HG02610 (cell line): ENCODE results near the gene TWF2.
A peak's percentile ranks its signal among the peaks of the same experiment; 100 is the strongest.

Source experiments
- ATAC-seq: cut with Tn5 transposase; IDR thresholded peaks from one replicate; pipeline ENCODE4 v1.9.1; 2021; ENCODE audit warnings: mild to moderate bottlenecking, moderate library complexity; ENCODE audit not compliant: unreplicated experiment

Gene TWF2

DNA sequence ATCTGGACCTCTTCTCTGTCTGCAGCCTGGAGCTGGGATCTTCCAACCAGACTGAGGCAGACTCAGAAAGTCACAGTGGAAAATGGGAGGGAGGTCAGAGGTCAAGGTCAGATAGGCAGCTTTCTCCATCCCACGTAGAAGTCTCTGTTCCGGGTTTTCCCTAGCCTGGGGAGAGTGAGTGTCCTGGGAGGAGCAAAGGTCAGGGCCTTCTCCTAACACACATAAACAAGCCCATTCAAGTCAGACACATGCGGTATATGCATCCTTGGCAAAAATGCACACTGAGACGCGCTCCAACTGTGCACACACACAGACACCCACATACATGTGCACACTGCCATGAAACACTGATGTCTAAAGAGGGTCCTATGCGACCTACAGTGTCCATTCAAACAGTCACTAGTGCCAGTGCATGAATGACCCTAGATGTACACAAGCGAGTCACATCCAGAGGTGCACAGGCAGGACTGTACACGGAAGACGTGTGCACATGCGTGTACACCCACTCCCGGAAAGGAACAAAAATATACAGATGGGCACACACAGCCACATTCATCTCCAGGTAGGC, 681 bp downstream of the TWF2 start:
- ATAC-seq, result no peak

DNA sequence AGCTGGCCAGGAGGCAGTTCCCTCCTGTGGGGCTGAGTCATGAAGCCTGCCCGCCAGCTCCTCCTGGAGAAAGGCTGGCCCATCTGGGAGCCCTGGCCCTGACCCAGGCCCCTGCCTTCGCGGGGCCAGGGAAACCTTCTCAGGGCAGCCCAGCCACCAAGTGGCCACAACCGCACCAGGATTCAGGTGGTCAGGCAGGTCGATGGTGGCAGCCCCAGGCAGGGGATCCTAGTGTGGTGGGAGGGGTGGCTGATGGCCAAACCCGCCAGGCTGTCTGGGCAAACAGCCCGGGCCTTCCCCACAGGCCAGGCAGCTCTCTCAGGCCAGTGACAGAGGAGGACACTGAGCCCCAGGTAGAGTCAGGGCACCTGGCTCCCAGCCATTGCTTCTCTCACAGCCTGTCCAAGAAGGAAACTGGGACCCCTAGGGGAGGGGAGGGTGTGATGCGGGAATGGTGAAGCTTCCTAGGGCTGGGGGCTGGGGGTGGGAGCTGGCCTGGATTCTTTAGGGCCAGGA, 1.2 kb downstream of the TWF2 start:
- no peak for ATAC-seq

DNA sequence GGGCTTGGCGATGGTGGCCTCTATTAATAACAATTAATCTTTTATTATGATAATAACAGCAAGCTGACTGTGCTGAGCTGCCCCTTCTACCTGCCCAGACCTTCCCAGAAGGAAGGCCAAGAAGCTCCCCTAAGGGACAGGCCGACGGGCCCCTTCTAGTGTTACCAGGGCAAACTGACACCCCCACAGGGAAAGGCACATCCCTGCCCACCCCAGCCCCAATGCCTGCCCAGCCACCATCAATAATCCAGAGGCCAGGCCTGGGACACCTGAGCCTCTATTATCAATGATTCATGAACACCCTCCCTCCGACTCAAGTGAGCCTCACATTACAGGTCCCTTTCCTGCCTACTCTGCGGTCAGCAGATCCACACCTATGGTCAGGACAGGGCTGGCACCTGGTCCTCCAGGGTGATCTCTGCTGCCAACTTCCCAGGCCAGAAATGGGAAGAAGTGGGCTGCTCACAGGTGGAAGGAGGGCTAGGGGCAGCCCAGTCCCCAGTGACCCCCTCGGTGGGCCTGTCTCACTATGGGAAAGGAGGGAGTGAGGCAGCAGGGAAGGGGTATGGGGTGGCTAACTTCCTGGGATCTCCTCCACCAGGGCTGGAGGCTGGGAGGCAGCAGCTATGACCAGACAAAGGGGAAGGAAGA, 1.8 kb downstream of the TWF2 start:
- no peak for ATAC-seq

DNA sequence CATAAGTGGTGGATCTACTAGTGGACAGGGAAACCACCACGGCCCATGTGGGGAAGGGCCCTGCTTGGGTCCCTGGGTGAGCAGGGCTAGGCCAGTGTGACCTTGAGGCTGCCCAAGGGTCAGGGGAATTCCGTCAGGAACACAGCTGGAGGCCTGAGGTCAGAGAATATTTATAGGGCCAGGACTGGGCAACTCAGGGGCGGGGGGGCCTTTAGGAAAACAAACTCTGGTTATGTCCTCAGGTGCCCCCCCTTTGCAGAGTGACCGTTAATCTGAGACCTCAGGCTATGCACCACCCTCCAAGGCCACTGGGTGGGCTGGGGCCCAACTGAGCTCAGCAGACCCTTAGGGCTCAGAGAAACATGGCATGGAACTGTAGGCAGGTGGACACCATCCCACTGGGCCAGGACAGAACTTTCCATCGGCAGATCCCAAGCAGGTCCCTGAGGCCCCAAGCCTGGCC, 2.5 kb downstream of the TWF2 start:
- no peak for ATAC-seq

DNA sequence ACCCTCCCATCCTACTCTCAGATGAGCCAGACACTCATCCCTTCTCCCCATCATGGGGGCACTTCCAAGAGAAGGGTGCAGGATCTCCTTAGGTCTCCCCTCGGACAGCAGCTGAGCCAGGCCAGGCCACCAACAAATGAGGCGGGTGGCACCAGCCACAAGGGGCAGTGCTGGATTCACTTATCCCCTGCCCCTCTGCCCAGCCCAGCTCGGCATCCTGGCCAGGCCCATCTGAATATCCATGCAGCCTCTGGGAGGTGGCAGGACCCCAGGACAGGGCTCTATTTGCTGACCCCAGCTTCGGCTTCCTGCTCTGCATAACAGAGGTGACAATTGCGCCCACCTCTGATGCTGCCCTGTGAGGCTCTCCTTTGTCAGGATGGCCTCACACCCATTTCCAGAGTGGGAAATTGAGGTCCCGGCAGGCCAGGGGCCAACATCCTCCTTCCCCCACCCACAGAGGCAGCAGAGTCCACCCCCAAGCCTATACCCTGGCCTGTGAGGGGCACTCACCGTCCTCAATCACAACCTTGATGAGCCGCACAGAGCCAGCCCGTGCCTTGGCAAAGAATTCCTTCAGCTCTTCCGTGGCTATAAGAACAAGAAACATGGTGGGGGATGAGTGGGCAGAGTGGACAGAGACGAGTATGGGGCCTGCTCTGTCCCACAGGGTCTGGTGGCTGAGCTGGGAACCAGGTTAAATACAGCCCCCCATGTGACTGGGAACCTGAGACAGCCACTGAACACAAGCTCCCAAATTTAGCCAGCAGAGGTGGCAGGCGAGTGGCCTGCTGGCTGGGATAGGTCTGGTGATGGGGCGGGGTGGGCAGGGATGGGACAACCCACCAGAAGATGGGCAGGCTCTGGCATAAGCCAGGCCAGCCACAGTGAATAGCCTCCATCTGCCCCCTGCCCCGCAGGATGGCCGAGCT, 4.2 kb downstream of the TWF2 start:
- ATAC-seq, result no peak

DNA sequence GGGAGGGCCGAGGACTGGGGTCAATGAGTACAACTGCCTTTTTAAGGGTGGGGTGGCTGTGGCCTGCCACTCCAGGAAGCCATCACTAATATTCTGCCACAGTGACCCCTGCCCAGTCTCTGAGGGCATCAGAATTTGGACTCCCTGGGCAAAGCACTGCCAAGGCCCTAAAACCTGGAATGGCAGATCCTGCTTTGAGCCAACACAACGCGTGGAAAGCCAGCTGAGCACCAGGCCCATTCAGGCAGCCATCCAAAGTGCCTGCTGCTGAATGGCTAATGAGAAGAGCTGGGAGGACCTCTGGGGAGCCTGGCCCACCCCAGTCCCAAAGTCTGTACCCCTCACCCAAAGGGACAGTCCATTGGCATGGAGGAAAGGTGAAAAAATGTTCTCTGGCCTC, 5.0 kb downstream of the TWF2 start:
- ATAC-seq, result no peak

DNA sequence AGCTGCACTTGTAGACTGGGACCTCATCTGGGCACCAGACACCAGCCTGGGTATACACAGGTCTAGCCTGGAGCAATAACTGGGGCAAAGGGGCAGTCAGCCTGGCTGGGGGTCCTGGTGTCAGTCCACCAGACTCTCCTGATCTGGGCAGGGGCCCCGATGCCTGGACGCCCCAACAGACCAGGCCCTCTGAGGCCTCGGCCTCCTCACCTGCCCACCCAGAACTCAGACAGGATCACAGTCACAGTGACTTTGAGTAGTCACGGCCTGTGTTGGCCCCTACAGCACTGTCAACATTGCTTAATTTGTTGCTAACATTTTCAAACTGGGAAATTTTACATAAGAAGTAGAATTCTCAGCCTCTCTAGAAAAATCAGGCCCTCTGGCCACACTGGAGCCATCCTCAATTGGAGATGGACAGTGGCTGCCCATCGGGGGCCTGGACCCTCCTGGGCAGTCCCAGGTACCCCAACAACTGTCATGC, 5.8 kb downstream of the TWF2 start:
- no peak for ATAC-seq

DNA sequence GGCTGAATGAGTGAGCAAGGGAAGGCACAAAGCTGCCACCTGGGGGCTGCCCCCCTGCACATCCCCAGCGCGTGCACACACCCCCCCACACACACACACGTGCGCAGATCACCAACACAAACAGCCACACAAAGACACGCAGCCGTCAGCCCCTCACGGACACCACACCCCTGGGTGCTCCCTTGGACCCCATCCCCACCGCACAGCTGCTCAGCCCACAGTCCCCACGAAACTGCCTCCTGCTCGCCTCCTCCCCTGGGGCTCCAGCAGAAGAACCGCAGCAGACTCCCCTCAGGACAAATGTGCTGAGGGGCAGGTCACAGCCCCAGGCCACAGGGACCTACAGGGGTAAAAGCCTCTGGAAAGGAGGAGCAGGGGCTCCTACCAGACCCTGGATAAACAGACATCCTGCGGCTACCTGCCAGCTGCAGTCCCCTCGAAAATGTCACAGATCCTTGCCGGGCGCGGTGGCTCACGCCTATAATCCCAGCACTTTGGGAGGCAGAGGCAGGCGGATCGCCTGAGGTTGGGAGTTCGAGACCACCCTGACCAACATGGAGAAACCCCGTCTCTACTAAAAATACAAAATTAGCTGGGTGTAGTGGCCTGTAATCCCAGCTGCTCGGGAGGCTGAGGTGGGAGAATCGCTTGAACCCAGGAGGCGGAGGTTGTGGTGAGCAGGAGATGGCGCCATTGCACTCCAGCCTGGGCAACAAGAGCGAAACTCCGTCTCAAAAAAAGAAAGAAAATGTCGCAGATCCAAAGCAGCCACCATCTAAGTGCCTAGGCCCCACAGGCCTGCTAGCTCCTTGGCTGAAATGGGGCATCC, 6.5 kb downstream of the TWF2 start:
- ATAC-seq, result no peak

DNA sequence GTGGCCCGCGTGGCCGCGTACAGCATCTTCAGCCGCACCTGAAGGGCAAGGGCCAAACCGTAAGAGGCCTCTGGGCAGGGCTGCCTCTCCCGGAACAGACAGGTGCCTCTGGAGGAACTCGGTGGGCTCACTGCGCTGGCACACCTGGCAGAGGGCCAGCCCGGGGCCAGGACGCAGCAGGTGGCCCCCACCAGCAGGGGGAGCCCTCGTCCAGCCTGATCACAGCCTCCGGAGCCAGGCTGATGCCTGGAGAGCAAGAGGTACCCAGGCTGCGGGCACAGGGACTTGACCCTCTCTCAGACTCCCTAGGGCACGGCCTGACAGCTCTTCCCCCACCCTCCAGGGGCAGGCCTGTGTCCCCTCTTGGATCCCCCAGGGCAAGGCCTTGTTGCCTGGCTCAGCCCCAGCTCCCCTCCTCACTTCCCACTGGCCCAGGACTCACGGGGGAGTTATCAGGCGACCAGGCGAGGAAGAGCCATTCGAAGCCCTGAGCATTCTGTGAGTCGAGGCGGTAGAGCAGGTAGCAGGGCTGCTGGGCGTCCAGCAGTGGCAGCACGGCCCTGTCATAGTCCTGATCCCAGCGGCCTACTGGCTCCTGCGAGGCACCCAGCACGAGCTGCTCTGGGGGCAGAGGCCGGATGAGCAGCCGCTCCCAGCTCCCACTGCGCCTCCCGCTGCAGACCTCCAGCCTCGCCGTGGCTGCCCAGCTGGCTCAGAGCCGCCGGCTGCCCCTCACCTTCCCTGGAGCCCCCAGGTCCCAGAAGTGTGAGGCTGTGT, 7.3 kb downstream of the TWF2 start:
- ATAC-seq, result no peak

DNA sequence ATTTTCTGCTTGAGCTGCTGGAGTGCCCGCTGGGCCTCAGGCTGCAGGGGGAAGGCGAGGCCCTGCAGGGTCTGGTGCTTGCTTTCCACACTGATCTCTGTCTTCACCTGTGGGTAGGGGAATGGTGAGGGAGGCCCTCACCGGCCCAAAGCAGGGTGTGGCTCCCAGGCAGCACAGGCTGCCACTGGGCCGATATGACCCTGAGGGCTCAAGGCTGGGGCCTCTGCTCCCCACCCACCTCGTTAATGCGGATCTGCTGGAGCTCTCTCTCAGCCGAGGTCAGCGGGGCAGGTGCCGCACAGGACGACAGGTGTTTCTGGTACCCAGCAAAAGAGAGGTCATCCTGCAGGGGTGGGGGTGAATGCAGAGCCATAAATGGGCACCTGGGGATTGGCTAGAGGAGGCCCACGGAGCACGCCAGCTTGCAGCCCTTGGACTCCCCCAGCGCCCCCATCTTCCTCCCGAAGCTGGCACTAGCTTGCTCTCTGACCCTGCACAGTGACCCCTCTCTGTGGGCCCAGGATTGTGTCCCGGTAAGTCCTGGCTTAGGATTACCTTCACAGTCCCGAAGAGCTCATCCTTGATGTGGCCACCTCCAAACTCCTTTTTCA, 8.0 kb downstream of the TWF2 start:
- no peak for ATAC-seq

DNA sequence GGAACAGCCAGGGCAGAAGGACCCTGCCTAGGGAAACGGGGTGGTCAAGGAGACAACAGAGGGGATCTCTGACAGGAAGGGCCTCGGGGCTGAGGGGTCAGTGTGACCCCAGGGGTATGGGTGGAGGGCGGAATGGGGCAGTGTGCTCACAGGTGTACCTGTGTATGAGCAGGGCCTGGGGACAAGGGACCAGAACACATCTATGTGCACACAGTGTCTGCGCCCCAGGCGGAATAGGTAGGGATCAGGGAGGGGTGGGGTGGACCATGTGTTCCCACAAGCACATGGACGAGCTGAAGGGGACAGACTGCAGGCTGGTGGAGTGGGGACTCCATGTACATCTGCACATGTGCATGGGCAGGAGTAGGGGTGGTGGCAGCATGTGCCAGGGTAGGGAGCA, 8.5 kb downstream of the TWF2 start:
- no peak for ATAC-seq

DNA sequence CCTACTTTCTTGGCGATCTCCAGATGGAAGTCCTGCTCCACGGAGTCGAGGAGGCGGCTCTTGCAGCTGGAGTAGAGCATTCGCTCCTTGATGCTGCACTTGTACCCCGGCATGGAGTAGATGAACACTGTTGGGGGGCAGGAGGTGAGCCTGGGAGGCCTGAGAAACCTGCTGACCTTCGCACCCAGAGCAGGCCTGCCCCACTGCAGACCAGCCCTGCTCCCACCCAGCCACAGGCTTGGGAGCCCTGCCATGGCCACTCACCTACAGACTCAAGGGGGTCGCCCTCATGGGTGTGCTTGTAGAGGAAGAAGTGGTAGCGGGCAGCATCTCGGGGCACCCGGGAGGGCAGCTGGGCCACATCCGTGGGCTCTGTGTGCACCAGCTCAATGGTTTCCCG, 9.3 kb downstream of the TWF2 start:
- no peak for ATAC-seq

DNA sequence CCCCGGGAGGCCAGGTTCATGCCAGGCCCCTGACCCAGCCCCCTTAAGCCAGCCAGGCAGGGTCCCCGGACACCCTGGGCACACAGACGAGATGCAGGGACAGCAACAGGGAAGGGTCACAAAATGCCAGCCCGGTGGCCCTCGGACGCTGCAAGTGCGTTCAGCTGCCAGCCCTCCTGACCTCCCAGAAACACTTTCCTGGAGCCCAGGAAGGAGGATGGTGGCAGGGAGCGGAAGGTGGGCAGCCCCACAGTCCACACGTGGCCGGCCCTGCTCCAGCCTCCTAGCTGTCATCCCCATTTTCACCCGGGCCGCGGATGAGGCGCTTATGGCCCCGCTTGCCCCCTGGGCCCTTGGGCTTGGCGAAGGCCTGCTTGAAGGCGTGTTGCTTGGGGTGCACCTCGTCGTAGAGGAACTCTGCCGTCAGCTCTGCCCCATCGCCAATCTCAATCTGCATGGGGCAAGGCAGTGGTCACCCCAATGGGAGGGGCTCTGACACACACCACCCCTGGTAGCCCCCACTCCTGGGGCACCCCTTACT, 10.1 kb downstream of the TWF2 start:
- no peak for ATAC-seq

DNA sequence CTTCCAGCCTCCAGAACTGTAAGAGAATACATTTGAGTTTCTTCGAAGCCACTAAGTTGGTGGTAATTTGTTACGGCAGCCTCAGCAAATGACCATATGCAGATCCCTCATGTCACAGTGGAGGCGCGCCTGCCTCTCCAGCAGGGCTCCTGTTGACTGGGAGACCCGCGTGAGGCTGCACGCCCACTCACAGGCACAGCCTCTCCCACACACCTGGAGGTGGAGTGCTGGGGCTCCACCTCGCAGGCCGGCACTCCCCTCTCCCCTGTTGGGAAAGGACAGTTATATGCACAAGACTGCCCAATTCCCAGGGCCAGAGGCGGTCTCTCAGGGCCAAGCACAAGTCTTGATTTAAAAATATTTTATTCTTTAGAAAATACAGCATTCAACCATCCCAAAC, 10.7 kb downstream of the TWF2 start:
- no peak for ATAC-seq

DNA sequence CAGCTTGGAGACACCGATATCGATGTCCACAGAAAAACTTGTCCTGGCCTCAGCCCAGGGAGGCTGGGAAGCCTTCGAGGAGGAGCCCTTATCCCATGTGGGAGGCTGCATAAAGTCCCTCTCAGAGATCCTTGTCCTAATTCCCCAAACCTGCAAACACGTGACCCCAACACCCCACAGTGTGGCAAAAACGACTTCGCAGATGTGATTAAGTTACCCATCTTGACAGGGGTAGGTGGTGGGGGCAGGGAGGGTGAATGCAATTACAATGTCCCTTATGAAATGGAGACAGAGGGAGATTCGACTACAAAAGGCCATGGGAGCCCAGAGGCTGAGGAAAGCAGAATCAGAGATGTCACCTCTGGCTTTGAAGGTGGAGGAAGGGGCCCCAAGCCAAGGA, 11.2 kb downstream of the TWF2 start:
- ATAC-seq, result no peak

DNA sequence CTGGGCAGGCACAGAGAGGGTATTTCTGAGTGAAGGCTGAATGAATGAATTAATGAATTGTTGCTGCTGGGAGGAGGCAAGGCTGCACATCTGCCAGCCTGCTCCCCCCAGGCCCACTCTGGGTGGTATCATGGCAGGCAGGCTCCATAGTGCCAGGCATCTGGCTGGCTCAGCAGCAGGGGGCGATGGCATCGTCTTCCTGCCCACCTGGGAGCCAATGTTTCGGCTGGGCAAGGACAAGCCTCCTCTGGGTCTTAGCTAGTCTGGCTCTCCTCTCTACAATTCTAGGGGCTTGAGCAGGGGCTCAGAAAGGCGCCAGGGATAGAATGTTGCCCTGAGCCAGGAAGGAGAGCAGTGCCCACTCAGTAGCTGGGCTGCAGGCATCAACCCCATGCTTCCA, 11.8 kb downstream of the TWF2 start:
- ATAC-seq, result no peak

DNA sequence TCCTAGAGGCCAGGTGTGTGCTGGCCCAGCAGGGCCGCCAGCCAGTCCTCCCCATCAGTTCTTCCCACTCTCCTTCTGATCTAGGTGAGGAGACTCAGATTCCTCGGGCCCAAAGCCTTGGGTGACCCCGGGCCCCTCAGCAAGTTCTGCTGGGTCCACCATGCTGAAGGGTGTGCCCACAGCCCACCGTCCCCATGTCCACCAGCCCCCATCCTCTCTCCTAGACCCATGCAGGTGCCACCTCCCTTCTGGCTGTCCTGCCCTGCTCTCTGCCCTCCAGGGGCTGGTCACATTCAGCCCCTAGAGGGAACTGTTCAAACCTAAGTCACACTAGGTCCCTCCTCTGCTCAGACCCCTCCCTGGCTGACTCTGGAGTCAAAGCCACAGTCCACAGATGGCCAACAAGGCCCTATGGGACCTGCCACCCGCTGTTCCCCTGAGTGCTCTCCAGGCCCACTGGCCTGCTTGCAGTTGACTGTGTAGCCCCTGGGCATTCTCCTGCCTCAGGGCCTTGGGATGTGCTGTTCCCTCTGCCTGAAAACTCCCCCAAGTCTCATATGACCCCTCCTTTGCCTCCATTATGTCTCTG, 12.6 kb downstream of the TWF2 start:
- ATAC-seq, result no peak

DNA sequence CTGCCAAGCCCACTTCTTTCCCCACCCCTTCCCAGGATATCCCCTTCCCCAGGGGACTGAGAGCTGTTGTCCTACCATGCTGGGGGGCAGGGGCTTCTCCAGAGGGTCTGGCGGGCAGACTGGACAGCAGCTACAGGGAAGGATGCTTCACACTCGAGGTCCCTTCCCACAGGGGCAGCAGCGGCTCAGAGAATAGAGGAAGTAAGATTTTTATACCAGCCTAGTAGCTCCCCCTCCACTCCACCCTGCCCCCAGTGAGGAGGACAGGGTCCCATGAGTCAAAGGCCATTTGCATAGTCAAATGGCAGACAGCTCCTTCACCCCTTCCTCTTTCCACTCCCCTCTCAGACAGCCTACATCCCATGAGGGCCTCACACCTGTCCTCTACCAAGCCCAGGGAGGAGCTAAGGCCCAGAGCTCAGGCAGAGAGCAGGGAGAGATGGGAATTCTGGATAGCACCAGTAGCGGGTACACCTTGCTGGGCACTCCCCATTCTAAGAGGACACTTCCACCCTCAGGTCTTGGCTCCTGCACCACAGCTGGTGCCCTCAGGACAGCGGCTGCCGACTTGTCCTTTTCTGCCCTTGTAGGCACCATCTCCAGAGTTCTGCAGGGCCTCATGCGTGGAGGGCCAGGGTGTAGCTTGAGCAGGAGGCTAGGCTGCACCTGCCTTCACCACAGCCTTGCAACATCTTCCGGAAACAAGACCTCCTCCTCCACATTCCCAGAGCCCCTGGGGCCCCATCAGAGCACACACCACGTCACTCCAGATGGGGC, 13.3 kb downstream of the TWF2 start, which contains the start of gene TLR9:
Gene TLR9, minus strand, starts transcription at position 194 of the 777 bp plus-strand sequence. Its CDS starts 116 bp downstream, at position 78.
- peak; percentile 81 for ATAC-seq
